Tibial nerve (tissue), 4 donors: ENCODE data around the gene SMYD3.

Experiments used
- CTCF ChIP-seq, 5 experiments: fragments of 200-600 bp in 3 of 5; fragments of 450-650 bp in 2 of 5; sonication (generic) in 3 of 5; IDR thresholded peaks; one replicate each; pipeline ENCODE4 v1.5.1; 2016 to 2019; ENCODE audit warnings: antibody characterized with exemption in 5 of 5, mild to moderate bottlenecking in 3 of 5, moderate library complexity in 2 of 5
- EP300 ChIP-seq, 2 donors: sonication (generic); formaldehyde crosslinking; IDR thresholded peaks; one replicate each; pipeline ENCODE4 v1.6.1; 2017; ENCODE audit warnings: antibody characterized with exemption in 2 of 2, mild to moderate bottlenecking in 1 of 2

GRCh38 chr1:246343937-246344336 is 163.1 kb downstream of the SMYD3 start:
- TF ChIP-seq CTCF (IDR thresholded peaks at IDR 0.05), result no peak
- TF ChIP-seq EP300 (IDR thresholded peaks at IDR 0.05), result no peak
